Liver (tissue), 9 donors: ENCODE data around the gene MAPKAP1. TPM values are rescaled to one million over a fixed set of nuclear protein-coding genes. Genes with fewer than 3 reads are reported as not detected.

Experiments
- DNase-seq: peaks from one replicate; pipeline ENCODE4 v3.0.0-alpha.2; 2017; ENCODE audit warnings: low spot score
- H3K27ac ChIP-seq, 2 donors: one replicate each; pipeline ENCODE4 v1.7.0; 2013; ENCODE audit warnings: inconsistent platforms in 2 of 2, low read length in 2 of 2, control low read depth in 1 of 2, low read depth in 1 of 2, mild to moderate bottlenecking in 1 of 2
- H3K27me3 ChIP-seq, 4 donors: one replicate each; pipeline versions ENCODE4 v1.6.1 to v1.7.0; 2013; ENCODE audit warnings: low read length in 3 of 4, inconsistent platforms in 1 of 4, mild to moderate bottlenecking in 1 of 4, moderate library complexity in 1 of 4; ENCODE audit not compliant: control insufficient read depth in 4 of 4, insufficient read depth in 4 of 4
- H3K36me3 ChIP-seq, 4 donors: one replicate each; pipeline versions ENCODE4 v1.6.1 to v1.7.0; 2013; ENCODE audit warnings: low read length in 3 of 4, mild to moderate bottlenecking in 3 of 4, low read depth in 1 of 4, moderate library complexity in 1 of 4; ENCODE audit not compliant: control insufficient read depth in 4 of 4, insufficient read depth in 3 of 4
- H3K4me1 ChIP-seq, 4 donors: one replicate each; pipeline versions ENCODE4 v1.6.1 to v1.7.0; 2013; ENCODE audit warnings: low read length in 3 of 4, mild to moderate bottlenecking in 3 of 4, moderate library complexity in 1 of 4; ENCODE audit not compliant: control insufficient read depth in 4 of 4, insufficient read depth in 4 of 4
- H3K4me3 ChIP-seq, 3 donors: one replicate each; pipeline versions ENCODE4 v1.6.1 to v1.7.0; 2013; ENCODE audit warnings: low read length in 3 of 3, control low read depth in 1 of 3, low read depth in 1 of 3, mild to moderate bottlenecking in 1 of 3
- H3K9ac ChIP-seq, 2 donors: one replicate each; pipeline ENCODE4 v1.7.0; 2013; ENCODE audit warnings: low read length in 2 of 2, mild to moderate bottlenecking in 2 of 2, moderate library complexity in 2 of 2, control low read depth in 1 of 2, low read depth in 1 of 2
- H3K9me3 ChIP-seq, 4 donors: one replicate each; pipeline versions ENCODE4 v1.6.1 to v1.7.0; 2013; ENCODE audit warnings: low read length in 3 of 4; ENCODE audit not compliant: control insufficient read depth in 4 of 4
- EGR1 ChIP-seq, 2 donors: IDR thresholded peaks; 2 replicates each; pipeline ENCODE4 v1.6.1; 2016 to 2018; ENCODE audit warnings: antibody characterized with exemption in 2 of 2, low read depth in 2 of 2
- FOXA2 ChIP-seq: IDR thresholded peaks from 2 replicates; pipeline ENCODE4 v1.6.1; 2016; ENCODE audit warnings: antibody characterized with exemption
- HNF4A ChIP-seq, 2 donors: conservative IDR thresholded peaks; 2 replicates each; pipeline ENCODE4 v1.6.1; 2016; ENCODE audit warnings: antibody characterized with exemption in 2 of 2, mild to moderate bottlenecking in 2 of 2
- HNF4G ChIP-seq: IDR thresholded peaks from 2 replicates; pipeline ENCODE4 v1.6.1; 2016; ENCODE audit warnings: antibody characterized with exemption
- JUND ChIP-seq, 2 donors: IDR thresholded peaks; 2 replicates each; pipeline ENCODE4 v1.6.1; 2016; ENCODE audit warnings: antibody characterized with exemption in 2 of 2
- NR2F2 ChIP-seq: IDR thresholded peaks from 2 replicates; pipeline ENCODE4 v1.6.1; 2016; ENCODE audit warnings: antibody characterized with exemption
- RAD21 ChIP-seq, 2 donors: IDR thresholded peaks; 2 replicates each; pipeline ENCODE4 v1.6.1; 2016; ENCODE audit warnings: antibody characterized with exemption in 2 of 2, mild to moderate bottlenecking in 2 of 2
- RXRA ChIP-seq, 2 donors: IDR thresholded peaks; 2 replicates each; pipeline ENCODE4 v1.6.1; 2017 to 2018; ENCODE audit warnings: antibody characterized with exemption in 2 of 2, mild to moderate bottlenecking in 1 of 2
- SP1 ChIP-seq: IDR thresholded peaks from 2 replicates; pipeline ENCODE4 v1.6.1; 2018; ENCODE audit warnings: antibody characterized with exemption, mild to moderate bottlenecking
- TAF1 ChIP-seq: conservative IDR thresholded peaks from 2 replicates; pipeline ENCODE4 v1.6.1; 2016; ENCODE audit warnings: antibody characterized with exemption, mild to moderate bottlenecking
- YY1 ChIP-seq: IDR thresholded peaks from 2 replicates; pipeline ENCODE4 v1.6.1; 2016; ENCODE audit warnings: antibody characterized with exemption, mild to moderate bottlenecking
- WGBS: extraction: QIAGEN DNeasy Blood & Tissue Kit; methylation state at CpG from one replicate; pipeline ENCODE4 v1.1.7; 2013; 5-methylcytosine and 5-hydroxymethylcytosine counted together
- polyA plus RNA-seq, 2 donors: library from polyadenylated mRNA; stranded (reverse) in 1 of 2; unstranded in 1 of 2; fragments of 200-250 nt in 1 of 2; fragments of >200 nt in 1 of 2; fragmentation: Nextera tagmentation in 1 of 2; extraction: Ambion mirVana in 1 of 2; gene quantifications; one replicate each; pipeline versions ENCODE4 v1.2.1 to v1.2.3, GENCODE V29; 2013 to 2015
- total RNA-seq, 2 donors: library from RNA; depleted of rRNA; stranded (reverse); fragments of >200 nt; gene quantifications; one replicate each; pipeline ENCODE4 v1.2.3, GENCODE V29; 2014
- TF ChIP-seq, protein P1 (sequence below): fragments of 150-350 bp; IDR thresholded peaks from 2 replicates; pipeline ENCODE4 v1.5.1; 2017; ENCODE audit warnings: improper control_type of control experiment, low read depth, low read length; ENCODE audit not compliant: missing input control
- TF ChIP-seq, protein P2 (sequence below): IDR thresholded peaks from 2 replicates; pipeline ENCODE4 v1.6.1; 2016; ENCODE audit warnings: antibody characterized with exemption
- TF ChIP-seq, protein P3 (sequence below): IDR thresholded peaks from 2 replicates; pipeline ENCODE4 v1.6.1; 2016; ENCODE audit warnings: antibody characterized with exemption, mild to moderate bottlenecking
- TF ChIP-seq, protein P4 (sequence below): IDR thresholded peaks from 2 replicates; pipeline ENCODE4 v1.6.1; 2016; ENCODE audit warnings: antibody characterized with exemption
- donor health status: healthy.
- donor health status: healthy.
- donor health status: healthy.
- donor health status: healthy.
- donor health status: healthy.

Gene MAPKAP1
- total and polyA plus RNA-seq, 4 donors = 23.6 to 55.9 (median 32.7) TPM

DNA sequence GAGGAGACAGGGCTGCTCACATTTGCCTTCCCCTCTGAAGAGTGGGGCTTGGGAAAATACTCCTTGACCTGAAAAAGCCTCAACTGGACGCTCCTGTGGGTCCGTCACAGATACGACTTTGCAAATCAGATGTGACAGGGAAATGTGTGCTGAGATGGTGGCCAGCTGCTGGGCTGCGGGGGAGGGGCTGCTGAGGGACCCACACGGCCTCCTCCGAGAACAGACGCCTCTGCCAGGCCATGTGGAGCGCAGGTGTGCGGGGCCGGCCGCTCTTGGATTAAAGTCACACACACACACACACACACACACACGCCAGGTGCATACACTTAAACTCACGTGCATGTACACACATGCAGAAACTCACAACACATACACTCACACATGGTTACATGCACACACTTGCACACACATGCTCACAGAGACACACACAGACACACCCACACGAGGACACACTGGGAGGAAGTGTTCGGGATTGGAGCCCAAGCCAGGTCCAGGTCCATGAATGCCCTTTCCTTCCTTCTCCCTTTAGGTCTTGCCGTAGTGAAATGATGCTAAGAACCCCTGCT lies 278.0 kb downstream of the MAPKAP1 start:
- Histone ChIP-seq H3K4me3 (no peak overlapping the region), H3K27ac (no peak overlapping the region), H3K4me1 (no peaks in the 10 kb centered on the region), H3K9ac (no peak overlapping the region), H3K9me3 (no peaks in the 10 kb centered on the region), H3K36me3 (no peaks in the 10 kb centered on the region), H3K27me3 (no peaks in the 10 kb centered on the region)
- WGBS = 84% methylated on average over 16 of the region's 16 CpGs
- TF ChIP-seq FOXA2 (no peak), EGR1 (IDR thresholded peaks at IDR 0.05; ENCODE audit: low read depth in 2 of 2) (no peak), TAF1 (no peak), YY1 (no peak)
- no peak for DNase-seq

DNA sequence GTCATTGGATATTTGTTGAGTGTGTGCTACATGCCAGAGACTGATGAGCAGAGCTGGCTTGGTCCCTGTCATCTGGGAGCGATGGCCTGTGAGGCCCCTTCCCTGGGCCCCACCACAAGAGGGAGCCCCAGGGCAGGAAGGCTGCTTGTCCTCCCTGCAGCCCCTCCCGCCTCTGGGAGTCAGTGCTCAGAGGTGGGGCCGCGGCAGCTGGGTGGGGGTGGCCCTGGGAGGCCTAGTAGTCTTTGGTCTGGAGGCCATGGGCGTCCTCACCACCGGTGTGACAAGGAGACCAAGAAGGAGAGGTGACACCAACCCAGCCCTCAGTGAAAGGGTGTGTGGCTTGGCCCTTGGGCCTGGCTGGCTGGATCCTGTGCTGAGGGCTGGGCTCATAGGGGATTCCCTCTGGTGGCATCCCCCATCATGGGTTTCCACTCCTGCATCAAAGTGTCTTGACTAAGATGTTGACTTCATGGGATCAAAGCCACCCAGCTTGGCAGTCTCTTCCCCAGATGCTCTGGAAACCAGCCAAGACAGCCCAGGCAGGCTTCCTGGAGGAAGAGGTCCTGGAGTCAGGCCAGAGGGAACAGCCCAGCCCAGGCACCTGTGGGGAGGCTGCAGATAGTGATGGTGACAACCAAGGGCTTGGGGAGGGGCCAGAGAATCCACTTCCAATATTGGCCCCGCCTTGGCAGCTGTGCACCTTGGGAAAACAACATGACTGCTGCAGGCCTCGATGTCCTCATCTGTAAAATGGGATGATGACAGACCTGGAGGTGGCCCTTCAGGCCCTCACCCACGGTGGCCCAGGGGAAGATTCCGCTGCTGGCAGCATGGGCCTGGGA lies 278.7 kb downstream of the MAPKAP1 start:
- Histone ChIP-seq H3K27me3 (no peaks in the 10 kb centered on the region), H3K4me1 (no peaks in the 10 kb centered on the region), H3K9me3 (no peaks in the 10 kb centered on the region), H3K27ac (no peak overlapping the region), H3K36me3 (no peaks in the 10 kb centered on the region), H3K4me3 (no peak overlapping the region), H3K9ac (no peak overlapping the region)
- 68% methylated on average over 10 of the region's 10 CpGs for WGBS
- no peak for DNase-seq
- TF ChIP-seq, protein P1, sequence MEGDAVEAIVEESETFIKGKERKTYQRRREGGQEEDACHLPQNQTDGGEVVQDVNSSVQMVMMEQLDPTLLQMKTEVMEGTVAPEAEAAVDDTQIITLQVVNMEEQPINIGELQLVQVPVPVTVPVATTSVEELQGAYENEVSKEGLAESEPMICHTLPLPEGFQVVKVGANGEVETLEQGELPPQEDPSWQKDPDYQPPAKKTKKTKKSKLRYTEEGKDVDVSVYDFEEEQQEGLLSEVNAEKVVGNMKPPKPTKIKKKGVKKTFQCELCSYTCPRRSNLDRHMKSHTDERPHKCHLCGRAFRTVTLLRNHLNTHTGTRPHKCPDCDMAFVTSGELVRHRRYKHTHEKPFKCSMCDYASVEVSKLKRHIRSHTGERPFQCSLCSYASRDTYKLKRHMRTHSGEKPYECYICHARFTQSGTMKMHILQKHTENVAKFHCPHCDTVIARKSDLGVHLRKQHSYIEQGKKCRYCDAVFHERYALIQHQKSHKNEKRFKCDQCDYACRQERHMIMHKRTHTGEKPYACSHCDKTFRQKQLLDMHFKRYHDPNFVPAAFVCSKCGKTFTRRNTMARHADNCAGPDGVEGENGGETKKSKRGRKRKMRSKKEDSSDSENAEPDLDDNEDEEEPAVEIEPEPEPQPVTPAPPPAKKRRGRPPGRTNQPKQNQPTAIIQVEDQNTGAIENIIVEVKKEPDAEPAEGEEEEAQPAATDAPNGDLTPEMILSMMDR = peak; percentile 71
- TF ChIP-seq RXRA (IDR thresholded peaks at IDR 0.05) = no peak
- peak; percentile 83 to 93 for TF ChIP-seq RAD21 (IDR thresholded peaks at IDR 0.05)

DNA sequence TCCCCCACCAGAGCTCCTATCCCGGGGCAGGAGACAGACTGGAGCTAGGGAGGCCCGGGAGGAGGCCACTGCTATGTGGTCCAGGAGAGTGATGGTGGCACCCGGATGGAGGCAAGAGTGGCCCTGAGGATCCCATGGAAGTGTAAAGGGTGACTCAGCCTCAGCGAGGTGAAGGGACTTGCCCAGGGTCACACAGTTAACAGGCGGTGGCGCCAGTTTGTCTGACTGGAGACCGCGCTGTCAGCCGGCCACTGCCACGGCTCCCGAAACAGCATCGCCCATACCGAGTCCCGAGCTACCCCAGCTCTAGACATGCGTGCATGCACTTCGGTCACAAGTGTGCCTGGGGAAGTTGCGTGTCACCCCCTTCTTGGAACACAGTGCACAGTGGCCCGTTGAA lies 279.5 kb downstream of the MAPKAP1 start:
- no peak for DNase-seq
- WGBS = 96% methylated on average over 18 of the region's 18 CpGs

DNA sequence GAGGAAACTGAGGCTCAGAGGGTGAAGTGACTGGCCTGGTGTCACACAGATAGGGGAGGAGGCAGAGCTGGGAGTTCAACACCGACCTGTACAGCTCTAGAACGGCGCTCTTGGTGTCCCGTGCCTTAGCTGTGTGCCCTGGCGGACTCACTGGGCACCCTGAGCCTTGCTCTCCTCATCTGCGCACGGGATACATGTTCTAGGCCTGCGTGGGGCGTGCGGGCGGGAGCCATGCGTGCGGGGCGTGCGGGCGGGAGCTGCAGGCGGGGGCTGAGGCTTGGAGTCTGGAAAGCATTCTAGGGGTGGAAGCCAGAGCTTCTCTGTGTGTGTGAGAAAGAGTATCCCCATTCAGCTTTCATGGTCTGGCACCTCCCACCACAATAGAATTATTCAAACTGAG lies 280.1 kb downstream of the MAPKAP1 start:
- Histone ChIP-seq H3K27ac (no peak overlapping the region), H3K9ac (no peak overlapping the region), H3K27me3 (no peaks in the 10 kb centered on the region), H3K9me3 (no peaks in the 10 kb centered on the region), H3K4me1 (no peaks in the 10 kb centered on the region), H3K4me3 (no peak overlapping the region), H3K36me3 (no peaks in the 10 kb centered on the region)
- WGBS = 94% methylated on average over 17 of the region's 17 CpGs
- no peak for DNase-seq
- TF ChIP-seq SP1 (no peak), RXRA (IDR thresholded peaks at IDR 0.05) (no peak), HNF4G (no peak), JUND (IDR thresholded peaks at IDR 0.05) (no peak), NR2F2 (no peak), HNF4A (conservative IDR thresholded peaks at IDR 0.05) (no peak), FOXA2 (no peak)
- TF ChIP-seq, protein P2, sequence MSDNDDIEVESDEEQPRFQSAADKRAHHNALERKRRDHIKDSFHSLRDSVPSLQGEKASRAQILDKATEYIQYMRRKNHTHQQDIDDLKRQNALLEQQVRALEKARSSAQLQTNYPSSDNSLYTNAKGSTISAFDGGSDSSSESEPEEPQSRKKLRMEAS = no peak
- TF ChIP-seq, protein P3, sequence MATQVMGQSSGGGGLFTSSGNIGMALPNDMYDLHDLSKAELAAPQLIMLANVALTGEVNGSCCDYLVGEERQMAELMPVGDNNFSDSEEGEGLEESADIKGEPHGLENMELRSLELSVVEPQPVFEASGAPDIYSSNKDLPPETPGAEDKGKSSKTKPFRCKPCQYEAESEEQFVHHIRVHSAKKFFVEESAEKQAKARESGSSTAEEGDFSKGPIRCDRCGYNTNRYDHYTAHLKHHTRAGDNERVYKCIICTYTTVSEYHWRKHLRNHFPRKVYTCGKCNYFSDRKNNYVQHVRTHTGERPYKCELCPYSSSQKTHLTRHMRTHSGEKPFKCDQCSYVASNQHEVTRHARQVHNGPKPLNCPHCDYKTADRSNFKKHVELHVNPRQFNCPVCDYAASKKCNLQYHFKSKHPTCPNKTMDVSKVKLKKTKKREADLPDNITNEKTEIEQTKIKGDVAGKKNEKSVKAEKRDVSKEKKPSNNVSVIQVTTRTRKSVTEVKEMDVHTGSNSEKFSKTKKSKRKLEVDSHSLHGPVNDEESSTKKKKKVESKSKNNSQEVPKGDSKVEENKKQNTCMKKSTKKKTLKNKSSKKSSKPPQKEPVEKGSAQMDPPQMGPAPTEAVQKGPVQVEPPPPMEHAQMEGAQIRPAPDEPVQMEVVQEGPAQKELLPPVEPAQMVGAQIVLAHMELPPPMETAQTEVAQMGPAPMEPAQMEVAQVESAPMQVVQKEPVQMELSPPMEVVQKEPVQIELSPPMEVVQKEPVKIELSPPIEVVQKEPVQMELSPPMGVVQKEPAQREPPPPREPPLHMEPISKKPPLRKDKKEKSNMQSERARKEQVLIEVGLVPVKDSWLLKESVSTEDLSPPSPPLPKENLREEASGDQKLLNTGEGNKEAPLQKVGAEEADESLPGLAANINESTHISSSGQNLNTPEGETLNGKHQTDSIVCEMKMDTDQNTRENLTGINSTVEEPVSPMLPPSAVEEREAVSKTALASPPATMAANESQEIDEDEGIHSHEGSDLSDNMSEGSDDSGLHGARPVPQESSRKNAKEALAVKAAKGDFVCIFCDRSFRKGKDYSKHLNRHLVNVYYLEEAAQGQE = no peak
- TF ChIP-seq, protein P4, sequence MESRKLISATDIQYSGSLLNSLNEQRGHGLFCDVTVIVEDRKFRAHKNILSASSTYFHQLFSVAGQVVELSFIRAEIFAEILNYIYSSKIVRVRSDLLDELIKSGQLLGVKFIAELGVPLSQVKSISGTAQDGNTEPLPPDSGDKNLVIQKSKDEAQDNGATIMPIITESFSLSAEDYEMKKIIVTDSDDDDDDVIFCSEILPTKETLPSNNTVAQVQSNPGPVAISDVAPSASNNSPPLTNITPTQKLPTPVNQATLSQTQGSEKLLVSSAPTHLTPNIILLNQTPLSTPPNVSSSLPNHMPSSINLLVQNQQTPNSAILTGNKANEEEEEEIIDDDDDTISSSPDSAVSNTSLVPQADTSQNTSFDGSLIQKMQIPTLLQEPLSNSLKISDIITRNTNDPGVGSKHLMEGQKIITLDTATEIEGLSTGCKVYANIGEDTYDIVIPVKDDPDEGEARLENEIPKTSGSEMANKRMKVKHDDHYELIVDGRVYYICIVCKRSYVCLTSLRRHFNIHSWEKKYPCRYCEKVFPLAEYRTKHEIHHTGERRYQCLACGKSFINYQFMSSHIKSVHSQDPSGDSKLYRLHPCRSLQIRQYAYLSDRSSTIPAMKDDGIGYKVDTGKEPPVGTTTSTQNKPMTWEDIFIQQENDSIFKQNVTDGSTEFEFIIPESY = no peak

More for the DNA sequence above, 279.5 kb downstream of the MAPKAP1 start:
- no peaks in the 10 kb centered on the region for H3K36me3 ChIP-seq
- no peaks in the 10 kb centered on the region for H3K9me3 ChIP-seq
- no peak overlapping the region for H3K9ac ChIP-seq
- H3K4me3 ChIP-seq = no peak overlapping the region
- TF ChIP-seq RAD21 (IDR thresholded peaks at IDR 0.05) (no peak), JUND (IDR thresholded peaks at IDR 0.05) (no peak)
- H3K27me3 ChIP-seq = no peaks in the 10 kb centered on the region
- H3K27ac ChIP-seq = no peak overlapping the region
- H3K4me1 ChIP-seq = no peaks in the 10 kb centered on the region
